HG02798 (cell line): ENCODE data around the gene SLC47A2.

Experiments used
- ATAC-seq: cut with Tn5 transposase; IDR thresholded peaks from one replicate; pipeline ENCODE4 v1.9.1; 2021; ENCODE audit warnings: mild to moderate bottlenecking; ENCODE audit not compliant: unreplicated experiment, poor library complexity

Gene SLC47A2

DNA sequence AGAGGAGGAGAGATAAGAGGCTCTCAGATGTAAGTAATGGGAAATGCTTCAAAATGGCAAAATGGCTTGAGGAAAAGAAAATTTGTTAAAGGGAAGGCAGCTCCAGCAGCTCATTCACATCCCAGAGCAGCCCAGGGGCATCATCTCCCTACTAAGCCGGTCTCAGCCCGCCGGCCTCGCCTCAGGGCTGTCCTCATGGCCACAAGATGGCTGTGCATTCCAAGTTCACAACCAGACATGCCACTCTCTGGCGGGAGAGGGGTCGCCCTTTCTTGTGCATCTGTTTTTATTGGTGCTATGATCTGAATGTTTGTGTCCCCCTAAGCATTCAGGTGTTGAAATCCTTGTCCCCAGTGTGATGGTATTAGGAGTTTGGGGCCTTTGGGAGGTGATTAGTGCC lies 13.5 kb upstream of the SLC47A2 start:
- no peak for ATAC-seq

DNA sequence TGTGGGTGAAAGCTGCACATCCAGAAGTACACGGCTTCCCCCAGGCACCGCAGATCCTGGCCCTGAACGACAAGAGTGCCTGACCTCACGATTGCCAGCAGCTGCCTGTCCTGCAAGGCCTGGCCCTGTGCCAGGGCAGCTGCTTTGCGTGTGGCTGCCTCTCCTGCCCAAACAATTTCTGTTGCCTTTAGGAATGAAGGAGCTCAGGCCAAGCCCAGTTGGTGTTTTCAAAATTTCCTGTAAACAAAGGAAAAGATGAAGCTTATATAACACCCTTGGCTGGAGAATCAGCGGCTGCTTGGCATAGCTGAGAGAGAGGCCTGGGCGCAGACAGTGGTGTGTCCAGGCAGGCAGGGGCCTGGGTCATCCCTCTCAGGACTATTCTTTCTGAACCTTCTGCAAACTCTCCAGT lies 11.7 kb upstream of the SLC47A2 start:
- ATAC-seq = no peak

DNA sequence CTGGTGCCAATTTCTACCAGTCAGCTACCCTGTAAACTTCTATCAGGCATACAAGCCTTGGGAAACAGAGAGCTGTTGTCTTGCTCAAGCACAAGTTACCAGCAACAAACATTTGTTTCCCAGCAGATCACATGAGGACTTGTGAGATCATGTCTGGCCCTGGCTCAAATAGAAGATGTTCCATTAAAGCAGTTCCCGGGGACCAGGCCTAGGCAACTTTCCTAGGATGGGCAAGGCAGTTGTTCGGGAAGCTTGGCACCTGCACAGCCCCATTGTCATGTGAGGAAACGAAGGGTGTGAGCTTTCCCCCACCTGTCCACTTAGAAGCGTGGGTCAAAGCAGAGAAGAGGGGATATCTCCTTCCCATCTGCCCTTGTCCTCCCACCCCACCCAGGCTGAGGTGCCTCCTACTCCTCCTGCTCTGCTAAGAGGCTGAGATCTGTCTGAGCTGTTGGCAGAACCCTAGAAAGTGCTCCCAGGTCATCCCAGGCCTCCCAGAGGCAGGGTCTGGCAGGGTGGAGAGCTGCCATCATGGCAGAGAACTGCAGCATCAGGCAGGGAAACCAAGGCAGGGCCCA lies 11.2 kb upstream of the SLC47A2 start:
- ATAC-seq = no peak

DNA sequence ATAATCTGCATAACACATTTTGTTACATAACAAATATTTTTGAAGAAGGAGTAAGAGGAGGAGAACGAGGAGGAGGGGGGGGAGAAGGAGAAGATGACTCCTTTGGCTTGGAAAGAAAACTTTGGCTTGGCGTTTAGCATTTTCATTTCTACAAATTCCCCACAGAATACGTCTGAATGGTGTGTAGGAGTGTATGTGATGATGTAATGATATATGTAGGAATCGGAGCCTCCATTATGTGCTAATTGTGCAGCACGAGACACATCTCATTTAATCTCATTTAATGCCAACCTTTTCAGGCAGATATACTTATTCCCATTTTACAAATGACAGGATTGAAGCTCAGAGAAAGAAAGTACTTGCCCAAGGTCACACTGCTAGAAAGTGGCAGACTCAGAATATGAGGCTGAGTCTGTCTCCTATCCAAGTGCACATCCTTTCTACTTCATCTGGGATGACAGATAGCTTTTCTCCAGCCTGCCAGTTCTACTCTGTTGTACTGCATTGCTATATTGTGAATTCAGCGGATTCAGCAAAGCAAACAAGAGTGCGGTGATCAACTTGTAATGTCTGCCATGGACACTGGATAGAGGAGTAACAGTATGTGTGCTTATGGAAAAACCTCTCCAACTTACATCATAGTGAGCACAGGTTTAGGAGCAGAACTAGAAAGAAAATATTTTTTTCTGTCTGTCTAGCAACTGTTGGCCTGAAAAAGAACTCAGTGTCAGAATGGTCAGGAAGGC lies 10.4 kb upstream of the SLC47A2 start:
- ATAC-seq = no peak

DNA sequence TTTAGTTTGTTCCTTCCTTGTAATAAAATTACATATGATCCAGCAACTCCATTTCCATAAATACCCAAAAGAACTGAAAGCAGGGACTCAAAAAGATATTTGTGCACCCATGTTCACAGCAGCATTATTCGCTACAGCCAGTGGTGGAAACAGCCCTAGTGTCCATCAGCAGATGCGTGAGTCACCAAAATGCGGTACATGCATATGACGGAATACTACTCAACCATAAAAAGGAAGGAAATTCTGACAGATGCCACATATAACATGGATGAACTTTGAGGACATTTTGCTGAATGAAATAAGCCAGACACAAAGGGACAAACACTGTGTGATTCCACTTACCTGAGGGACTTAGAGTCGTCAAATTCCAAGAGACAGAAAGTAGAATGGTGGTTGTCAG lies 9.1 kb upstream of the SLC47A2 start:
- ATAC-seq = no peak

DNA sequence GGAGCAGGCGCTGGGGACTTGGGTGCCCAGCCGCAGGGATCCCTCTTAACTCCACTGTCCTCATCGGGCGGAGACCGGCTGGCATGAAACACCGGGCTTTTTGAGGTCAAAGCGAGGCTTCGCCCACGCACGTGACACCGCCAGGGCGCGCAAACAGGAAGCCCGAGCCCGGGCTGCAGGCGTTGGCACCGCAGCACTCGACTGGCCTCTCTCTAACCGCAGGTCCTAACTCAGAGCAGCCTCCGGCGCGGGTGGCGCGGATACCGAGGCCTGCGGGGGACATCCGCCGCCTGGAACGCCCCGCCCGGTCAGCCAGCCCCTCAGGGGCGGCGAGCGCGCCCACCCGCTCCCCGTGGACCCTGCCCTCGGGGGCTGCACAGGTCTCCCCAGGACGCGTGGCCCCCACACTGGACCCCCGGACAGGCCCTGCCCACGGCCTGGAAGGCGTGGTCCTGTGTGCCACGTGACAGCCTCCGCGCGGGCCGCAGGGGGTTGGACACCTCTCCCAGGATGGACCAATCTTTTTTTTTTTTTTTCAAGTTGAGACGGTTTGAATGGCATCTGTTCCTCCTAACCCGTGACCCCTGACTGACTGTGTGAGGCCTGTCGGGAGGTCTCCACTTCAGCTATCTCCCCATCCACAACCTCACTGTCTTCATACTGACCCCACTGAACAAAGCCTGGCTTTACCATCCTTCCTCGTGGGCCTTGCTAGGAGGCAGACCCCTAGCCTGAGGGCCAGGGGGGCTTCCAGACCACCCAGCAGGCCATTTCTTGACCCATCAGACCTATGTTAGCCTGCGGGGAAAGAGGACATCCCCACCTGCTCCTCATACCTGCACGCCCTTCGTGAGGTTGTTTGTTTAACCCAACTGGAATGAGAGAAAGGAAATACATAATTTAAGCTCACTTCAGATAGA lies 8.4 kb upstream of the SLC47A2 start:
- no peak for ATAC-seq

DNA sequence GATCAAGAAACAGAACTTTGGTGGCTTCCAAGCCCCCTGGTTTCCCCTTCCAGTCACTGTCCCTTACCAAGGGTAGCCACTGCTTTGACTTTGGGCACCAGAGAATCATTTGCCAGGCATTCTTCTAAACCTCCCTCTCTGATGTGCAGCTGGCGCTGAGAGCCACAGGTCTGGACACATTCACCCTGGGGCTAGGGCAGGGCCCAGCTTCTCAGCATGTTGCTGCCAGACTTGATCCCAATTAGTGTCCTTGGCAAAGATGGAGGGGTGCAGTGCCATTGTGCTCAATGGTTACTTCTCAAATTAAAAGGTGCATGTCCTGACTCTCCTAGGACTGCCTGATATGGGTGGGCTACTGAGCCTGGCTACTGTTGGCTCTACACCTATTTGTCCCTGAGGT lies 7.6 kb upstream of the SLC47A2 start:
- no peak for ATAC-seq

DNA sequence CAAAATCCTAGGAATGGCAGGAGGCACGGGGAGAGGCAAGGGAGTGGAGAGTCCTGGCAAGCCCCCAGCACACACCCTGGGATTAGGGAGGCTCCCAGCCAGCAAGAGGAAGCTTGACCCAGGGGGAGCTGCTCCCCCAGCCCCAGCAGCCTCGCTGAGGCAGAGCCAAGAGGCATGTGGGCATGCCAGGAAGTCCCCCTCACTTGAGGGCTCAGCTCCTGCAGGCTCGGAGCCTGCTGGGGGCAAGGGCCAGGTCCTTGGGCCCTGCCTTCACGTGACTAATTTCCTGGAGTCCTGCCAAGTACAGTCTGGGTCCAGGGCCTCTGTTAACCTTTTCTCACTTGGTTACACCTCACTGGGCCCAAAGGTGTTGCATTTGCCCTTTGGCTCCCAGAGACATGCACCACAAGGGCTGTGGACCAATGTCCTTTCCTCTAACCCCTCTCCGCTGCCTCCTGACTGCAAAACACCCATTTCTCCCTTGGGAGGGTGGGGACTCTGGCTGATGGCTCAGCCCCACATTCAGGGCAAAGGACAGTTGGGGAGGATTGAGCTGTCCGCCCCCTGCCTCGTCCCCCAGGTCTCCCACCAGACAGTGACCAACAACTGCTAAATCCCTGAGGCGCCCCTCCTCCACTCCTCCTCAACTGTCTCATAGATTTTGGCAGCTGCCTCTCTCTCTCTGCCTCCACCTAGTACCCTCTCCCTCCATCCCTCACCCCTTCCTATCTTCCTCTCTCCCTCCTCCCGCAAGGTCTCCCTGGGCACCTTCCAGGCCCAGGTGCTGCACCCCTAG lies 4.4 kb upstream of the SLC47A2 start:
- ATAC-seq = no peak

DNA sequence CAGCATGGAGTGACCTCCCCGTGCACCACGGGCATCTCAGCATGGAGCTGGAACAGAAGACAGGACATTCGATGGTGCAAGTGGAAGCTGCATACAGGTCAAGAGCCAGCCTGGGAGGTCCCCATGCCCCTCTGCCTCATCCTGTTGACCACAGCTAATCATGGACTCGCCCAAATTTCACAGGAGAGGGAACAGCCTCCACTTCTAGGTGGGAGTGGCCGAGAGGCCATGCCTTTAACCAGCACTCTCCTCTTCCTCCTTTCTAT lies 3.8 kb upstream of the SLC47A2 start:
- no peak for ATAC-seq

DNA sequence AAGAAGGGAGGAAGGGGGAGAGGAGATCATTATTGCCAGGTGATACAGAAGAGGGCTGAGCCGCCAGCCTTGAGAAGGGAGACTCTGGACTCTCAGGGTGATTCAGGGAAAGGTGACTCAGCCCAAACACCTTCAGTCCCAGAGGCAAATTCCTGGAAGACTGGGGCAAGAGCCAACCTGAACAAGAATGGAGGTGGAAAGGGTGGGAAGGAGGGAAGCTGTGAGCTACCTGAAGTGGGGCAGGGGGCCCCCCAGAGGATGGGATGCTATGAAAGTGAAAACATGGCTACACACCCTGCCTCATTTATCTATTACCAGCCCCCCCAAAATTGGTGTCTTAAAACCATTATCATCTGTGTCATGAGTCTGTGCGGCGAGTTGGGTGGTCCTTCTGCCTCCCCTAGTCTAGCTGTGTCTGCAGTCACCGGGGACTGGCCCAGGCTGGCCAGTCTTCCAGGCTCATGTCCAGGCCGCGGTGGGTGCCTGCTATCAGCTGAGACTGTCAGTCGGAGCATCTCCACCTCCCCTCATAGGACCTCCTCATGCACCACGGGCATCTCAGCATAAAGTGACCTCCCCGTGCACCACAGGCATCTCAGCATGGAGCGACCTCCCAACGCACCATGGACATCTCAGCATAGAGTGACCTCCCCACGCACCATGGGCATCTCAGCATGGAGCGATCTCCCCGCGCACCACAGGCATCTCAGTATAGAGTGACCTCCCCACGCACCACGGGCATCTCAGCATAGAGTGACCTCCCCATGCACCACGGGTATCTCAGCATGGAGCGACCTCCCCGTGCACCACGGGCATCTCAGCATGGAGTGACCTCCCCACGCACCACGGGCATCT lies 3.2 kb upstream of the SLC47A2 start:
- ATAC-seq = no peak

DNA sequence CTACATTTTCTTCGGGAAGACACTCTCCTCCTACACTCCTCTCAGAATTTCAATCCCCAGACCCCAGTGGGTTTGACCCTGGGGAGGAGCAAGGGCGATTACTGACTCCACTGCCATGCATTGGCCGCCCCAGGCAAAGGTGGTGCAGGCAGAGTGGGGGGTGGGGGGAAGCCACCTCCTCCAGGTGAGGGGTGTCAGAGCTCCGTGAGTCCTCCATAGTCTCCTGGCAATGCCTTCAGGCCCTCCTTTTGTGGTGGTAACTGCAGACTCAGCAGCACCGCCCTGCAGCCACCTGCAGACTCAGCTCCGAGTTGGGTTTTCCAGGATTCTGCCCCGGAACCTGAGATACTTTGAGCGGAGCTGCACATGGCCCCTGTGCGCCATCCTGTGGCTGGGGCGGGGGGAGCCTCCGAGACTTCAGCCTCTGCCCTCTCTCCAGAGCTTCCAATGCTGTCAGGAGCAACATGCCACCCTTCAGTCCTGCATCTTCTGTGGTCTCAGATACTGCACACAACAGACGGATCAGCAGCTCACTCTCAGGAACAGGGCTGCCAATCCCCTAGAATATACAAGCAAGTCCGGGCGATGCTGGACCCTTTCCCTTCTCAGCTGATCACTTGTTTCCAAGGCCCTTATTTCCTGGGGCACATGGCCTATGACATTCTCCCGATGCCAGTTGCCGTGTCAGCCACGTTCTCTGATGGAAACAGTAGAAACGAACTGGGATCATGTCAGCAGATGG lies 2.4 kb upstream of the SLC47A2 start:
- ATAC-seq = no peak

DNA sequence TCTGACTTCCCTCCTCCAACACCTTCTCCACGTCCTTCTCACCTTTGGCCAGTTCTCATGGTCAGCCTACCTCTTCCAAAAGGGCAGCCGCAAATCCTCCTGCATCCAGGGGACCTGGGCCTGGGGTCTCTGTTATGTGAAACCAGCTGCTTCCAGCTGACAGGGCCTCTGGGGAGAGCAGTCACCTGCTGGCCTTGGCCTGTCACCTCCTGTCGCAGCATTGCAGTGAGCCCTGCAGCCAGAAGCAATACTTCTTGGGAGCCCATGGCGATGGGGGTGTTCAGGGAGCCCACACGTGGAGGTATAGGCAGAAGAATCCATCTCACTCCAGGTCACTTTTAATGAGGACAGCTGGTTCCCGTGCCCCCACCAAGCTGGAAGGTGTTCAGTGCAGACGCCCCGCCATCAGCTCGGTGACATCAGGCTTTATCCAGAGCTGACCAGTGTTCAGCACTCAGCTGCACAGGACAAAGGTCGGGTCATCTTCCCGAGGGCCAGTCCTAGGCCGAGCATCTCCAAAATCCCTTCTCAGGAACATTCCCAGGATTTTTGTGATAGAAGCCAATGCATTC lies 1.7 kb upstream of the SLC47A2 start:
- ATAC-seq = no peak

DNA sequence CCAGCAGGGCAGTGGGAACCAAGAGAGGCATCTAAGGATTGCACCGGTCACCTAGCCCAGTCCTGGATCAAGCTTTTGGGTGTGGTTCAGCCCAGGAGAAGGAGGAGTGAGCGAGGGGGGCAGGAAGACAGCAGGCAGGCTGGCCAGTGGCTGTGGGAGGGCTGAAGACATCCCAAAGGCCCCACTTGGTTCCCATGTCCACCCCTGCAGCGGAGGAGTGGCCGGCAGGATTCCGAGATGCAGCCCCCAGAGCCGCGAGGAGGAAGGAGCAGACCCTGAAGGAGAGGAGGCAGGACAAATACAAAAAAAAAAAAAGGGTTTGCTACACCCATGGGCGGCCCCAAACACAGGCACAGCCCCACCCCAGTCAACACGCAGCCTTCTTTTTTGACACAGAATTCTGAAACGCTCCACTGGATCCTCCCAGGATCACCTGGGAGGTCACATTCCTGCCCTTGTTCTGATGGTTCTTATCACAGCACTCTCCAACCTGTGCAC lies 1.1 kb upstream of the SLC47A2 start:
- ATAC-seq = no peak

DNA sequence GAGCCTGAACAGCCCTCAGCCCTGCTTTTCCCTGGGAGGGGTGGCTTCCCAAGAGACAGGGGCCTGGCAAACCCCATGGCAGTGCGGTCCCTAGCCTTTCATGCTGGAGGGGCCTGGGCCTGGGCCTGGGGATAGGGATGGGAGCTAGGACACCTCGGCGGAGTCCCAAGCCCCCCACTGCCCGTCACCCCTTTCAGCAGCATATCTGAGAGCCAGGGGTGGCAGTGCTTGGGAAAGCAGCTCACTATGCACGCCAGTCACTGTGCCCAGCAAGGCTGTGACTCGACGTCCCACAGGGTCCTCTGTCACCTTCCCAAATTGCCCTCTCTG lies 612 bp upstream of the SLC47A2 start:
- no peak for ATAC-seq

DNA sequence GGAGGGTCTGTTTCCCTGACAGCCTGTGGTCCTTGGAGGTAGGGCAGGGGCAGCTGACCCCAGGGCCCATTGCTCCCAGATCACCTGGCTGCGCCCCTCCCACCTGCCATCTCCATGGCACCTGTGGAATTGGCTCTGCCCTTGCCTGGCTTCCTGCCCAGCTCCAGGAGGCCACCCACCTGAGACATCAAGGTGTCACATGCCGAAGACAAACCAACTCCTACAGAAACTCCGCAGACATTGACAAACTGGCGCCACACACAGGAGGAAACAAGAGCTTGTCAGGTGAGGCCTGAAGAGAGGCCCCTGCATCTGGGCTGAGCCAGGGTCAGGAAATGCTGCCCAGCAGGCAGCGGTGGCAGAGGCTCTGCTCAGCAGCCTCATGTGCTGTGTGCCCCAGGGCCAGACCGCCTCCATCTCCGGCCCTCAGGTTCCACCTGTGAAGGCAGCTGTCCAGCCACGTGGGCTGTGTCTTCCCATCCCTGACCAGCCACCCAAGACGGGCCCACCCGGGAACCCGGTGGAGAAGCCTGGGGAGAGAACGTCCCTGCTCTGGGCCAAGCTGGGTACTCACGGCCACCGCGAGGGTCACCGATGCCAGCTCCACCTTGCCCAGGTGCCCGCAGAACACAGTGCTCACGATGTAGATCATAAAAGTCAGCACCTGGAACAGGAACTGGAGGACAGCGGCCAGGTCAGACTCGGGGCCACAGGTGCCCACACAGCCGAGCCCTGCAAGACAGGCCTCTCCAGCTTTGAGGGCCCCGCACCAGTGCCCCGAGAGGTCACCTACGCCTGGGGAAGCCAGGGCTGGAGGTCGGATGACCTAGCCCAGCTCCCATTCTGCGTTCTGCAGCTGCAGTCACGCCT lies 1.6 kb downstream of the SLC47A2 start:
- no peak for ATAC-seq

DNA sequence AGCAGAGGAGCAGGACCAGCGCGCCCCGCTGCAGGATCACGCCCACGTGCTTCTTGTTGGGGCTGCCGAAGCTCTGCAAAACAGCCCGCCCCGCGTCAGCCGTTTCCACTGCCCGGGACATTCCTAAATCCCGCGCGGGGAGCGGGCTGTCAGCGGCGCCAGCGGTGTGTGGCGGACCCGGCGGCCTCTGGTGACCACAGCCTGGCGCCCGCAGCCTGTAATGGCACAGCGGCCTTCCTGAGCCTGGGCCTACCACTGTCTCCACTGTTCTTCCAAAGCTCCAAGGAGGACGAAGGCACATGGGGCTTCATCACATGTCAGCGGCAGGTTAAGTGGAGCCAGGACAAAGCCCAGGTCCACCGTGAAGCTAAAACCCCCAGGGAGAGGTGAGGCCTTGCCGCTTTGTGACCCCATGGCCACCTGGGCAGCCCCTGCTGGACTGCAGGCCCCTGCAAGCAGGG lies 2.5 kb downstream of the SLC47A2 start:
- ATAC-seq = no peak

DNA sequence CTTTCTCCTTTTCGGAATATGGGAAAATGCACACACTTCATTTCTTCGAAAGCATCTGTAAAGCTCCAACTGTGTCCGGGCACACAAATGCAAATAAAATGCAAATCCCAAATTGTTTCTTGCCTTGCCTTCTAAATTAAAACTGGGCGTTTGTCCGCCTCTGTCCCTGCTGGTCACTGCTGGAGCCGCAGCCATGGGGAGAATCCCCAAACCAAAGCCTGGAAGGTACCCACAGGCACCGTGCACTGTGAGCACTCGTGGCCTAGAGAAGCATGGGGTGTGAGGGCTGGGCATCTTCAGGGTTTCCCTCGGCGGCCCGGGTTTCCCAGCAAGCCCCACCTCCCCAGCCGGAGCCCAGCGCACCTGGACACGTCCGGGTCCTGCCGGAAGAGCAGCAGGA lies 2.9 kb downstream of the SLC47A2 start:
- ATAC-seq = no peak
